HL-60 (cell line): ENCODE results near the gene CNN3.

Experiments
- GABPA ChIP-seq: IDR thresholded peaks from 2 replicates; pipeline ENCODE4 v1.6.1; 2012; ENCODE audit warnings: low read depth
- POLR2AphosphoS5 ChIP-seq: IDR thresholded peaks from 2 replicates; pipeline ENCODE4 v1.6.1; 2012; ENCODE audit warnings: low read depth
- REST ChIP-seq: IDR thresholded peaks from 2 replicates; pipeline ENCODE4 v1.6.1; 2012; ENCODE audit warnings: low read depth; ENCODE audit not compliant: insufficient replicate concordance
- TF ChIP-seq, protein P1 (sequence below): IDR thresholded peaks from one replicate; pipeline ENCODE4 v1.5.1; 2011; ENCODE audit warnings: low read length, control low read depth, inconsistent platforms; ENCODE audit not compliant: insufficient read depth

GRCh38 chr1:94963864-94964263 lies 37.0 kb upstream of the CNN3 start:
- TF ChIP-seq POLR2AphosphoS5 (no peak), GABPA (no peak), REST (no peak)
- TF ChIP-seq, protein P1, sequence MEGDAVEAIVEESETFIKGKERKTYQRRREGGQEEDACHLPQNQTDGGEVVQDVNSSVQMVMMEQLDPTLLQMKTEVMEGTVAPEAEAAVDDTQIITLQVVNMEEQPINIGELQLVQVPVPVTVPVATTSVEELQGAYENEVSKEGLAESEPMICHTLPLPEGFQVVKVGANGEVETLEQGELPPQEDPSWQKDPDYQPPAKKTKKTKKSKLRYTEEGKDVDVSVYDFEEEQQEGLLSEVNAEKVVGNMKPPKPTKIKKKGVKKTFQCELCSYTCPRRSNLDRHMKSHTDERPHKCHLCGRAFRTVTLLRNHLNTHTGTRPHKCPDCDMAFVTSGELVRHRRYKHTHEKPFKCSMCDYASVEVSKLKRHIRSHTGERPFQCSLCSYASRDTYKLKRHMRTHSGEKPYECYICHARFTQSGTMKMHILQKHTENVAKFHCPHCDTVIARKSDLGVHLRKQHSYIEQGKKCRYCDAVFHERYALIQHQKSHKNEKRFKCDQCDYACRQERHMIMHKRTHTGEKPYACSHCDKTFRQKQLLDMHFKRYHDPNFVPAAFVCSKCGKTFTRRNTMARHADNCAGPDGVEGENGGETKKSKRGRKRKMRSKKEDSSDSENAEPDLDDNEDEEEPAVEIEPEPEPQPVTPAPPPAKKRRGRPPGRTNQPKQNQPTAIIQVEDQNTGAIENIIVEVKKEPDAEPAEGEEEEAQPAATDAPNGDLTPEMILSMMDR, result no peak
